Measurements from ENCODE around the gene GPR160.
A peak's percentile ranks its signal among the peaks of the same experiment; 100 is the strongest.

Gene GPR160

DNA sequence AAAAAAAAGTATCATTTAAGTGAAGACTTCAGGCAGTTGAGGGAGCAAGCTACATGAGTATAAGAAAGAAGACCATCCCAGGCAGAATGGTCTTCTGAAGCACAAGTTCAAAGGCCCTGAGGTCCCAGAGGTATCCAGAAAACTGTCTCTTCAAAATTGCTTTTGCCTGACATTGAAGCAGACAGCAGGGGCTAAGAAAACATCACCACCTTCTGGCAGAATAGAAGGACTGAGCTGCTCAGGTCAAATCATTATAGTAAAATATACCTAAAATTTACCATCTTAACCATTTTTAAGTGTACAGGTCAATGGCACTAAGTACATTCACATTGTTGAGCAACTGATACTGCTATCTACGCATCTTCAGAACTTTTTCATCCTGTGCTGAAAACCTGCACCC is 16.4 kb downstream of the GPR160 start:
- Histone ChIP-seq H3K9ac (ENCODE audit: low read depth, low read length) (no peak overlapping the region), H3K9me3 (ENCODE audit: insufficient read depth, low read depth, low read length) (no peaks in the 10 kb centered on the region), H3K27ac (ENCODE audit: low read length) (no peak overlapping the region), H3K27me3 (ENCODE audit: insufficient read depth, low read length) (no peaks in the 10 kb centered on the region), H3K36me3 (ENCODE audit: insufficient read depth, low read depth, low read length) (no peaks in the 10 kb centered on the region), H3K4me1 (ENCODE audit: insufficient read depth, low read length) (peaks cover 18% of the 10 kb centered on the region), H3K4me3 (ENCODE audit: low read length) (no peak overlapping the region)

DNA sequence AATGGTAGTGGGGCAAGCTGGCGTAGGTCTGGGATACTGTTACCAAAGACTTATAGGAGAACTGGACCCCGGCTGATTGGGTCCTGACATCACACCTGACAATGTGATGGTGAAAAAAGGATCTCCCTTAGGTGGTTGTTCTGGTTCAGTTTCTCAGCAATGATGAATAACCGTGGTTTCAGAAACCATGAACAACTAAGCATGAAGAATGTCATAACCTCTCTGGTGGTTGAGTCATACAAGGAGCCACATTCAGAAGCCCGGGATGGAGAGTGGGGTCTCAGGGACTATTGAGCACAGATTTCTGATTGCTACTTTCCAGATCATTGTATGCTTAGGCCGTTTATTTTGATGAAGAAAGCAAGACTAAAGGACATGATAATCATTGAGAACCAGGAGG is 17.4 kb downstream of the GPR160 start:
- Histone ChIP-seq H3K27ac (ENCODE audit: low read length) (no peak overlapping the region), H3K36me3 (ENCODE audit: insufficient read depth, low read depth, low read length) (no peaks in the 10 kb centered on the region), H3K4me1 (ENCODE audit: insufficient read depth, low read length) (peaks cover 23% of the 10 kb centered on the region), H3K9ac (ENCODE audit: low read depth, low read length) (no peak overlapping the region), H3K9me3 (ENCODE audit: insufficient read depth, low read depth, low read length) (no peaks in the 10 kb centered on the region), H3K4me3 (ENCODE audit: low read length) (no peak overlapping the region), H3K27me3 (ENCODE audit: insufficient read depth, low read length) (no peaks in the 10 kb centered on the region)

DNA sequence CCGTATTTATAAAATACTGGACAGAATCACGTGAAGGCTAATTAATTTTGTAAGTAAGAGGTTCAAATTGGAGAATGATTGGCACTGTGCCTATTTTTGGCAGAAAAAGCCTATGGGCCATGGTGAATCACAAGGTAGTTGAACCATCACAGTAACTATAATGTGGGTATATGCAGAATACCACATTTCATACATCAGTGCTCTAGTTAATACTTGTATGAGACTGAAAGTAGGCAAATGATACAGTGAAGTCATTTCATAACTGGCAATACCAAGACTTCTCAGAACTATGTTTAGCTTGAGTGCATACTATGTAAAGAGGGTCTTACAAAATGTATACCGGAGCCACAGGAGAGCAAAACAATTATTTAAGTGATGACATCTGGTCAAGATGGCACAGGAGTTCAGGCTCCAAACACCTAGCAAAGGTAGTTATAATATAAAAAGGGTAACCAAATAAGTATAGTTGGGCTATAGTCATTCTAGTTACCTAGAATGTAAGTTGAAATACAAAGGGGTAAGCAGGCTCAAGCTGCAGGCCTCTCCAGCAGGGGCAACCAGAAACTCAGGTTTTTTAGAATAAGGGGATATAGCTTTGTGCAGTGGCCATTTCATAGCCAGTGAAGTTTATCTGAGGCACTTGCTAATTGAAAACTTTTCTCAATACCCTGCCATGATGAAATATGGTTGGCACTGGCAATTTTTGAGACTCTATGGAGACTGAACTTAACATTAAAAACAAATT is 19.1 kb downstream of the GPR160 start:
- no peak overlapping the region for H3K27ac ChIP-seq (ENCODE audit: low read length)
- peak overlapping the region; percentile 19; the same call in 1 of the 2 replicates for H3K9ac ChIP-seq (ENCODE audit: low read depth, low read length)
- no peak overlapping the region for H3K4me3 ChIP-seq (ENCODE audit: low read length)

DNA sequence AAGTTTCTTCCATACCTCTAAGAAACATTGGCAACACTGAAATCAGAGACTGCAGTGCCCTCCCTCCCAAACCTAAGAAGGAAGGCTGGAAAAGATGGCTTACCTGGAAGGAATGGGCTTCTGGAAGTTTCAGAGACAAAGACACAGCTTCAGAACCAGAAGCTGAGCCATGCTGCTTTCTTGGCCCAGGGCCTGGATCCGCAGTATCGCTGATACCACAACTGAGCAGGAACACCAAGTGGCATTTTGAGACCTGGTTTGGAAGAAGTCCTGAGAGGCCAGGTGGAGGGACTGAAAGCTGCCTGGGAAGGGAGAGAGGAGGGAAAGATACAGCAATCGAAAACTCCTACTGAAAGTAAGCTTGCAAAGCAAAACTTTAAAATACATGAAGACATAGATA is 19.8 kb downstream of the GPR160 start:
- Histone ChIP-seq H3K36me3 (ENCODE audit: insufficient read depth, low read depth, low read length) (no peaks in the 10 kb centered on the region), H3K4me3 (ENCODE audit: low read length) (no peak overlapping the region), H3K4me1 (ENCODE audit: insufficient read depth, low read length) (peaks cover 23% of the 10 kb centered on the region), H3K27ac (ENCODE audit: low read length) (no peak overlapping the region), H3K27me3 (ENCODE audit: insufficient read depth, low read length) (no peaks in the 10 kb centered on the region), H3K9me3 (ENCODE audit: insufficient read depth, low read depth, low read length) (no peaks in the 10 kb centered on the region), H3K9ac (ENCODE audit: low read depth, low read length) (peak overlapping the region; percentile 19; the same call in 1 of the 2 replicates)

More for the DNA sequence above, 19.1 kb downstream of the GPR160 start:
- Histone ChIP-seq H3K4me1 (ENCODE audit: insufficient read depth, low read length) (peaks cover 23% of the 10 kb centered on the region), H3K27me3 (ENCODE audit: insufficient read depth, low read length) (no peaks in the 10 kb centered on the region), H3K9me3 (ENCODE audit: insufficient read depth, low read depth, low read length) (no peaks in the 10 kb centered on the region), H3K36me3 (ENCODE audit: insufficient read depth, low read depth, low read length) (no peaks in the 10 kb centered on the region)

DNA sequence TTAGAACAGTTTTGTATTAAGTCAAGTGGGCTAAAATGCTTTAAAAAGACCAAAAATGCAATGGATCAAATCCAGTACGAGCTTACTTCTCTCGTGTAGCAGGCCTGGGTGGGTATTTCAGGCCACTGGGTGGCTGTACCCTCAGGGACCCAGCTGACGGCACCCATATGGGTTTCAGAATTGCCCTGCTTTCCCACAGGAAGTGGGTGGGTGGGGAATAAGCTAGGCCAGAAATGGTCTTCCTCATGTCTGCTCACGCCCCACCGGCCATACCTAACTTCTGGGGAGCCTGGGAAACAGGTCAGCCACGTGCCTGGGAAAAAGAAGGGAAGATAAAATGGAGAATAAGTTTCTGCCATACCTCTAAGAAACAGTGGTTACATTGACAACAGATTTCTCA is 20.3 kb downstream of the GPR160 start:
- Histone ChIP-seq H3K9me3 (ENCODE audit: insufficient read depth, low read depth, low read length) (no peaks in the 10 kb centered on the region), H3K4me3 (ENCODE audit: low read length) (no peak overlapping the region), H3K27me3 (ENCODE audit: insufficient read depth, low read length) (no peaks in the 10 kb centered on the region), H3K36me3 (ENCODE audit: insufficient read depth, low read depth, low read length) (no peaks in the 10 kb centered on the region), H3K27ac (ENCODE audit: low read length) (no peak overlapping the region), H3K4me1 (ENCODE audit: insufficient read depth, low read length) (peaks cover 23% of the 10 kb centered on the region), H3K9ac (ENCODE audit: low read depth, low read length) (no peak overlapping the region; the same call in 1 of the 2 replicates)

DNA sequence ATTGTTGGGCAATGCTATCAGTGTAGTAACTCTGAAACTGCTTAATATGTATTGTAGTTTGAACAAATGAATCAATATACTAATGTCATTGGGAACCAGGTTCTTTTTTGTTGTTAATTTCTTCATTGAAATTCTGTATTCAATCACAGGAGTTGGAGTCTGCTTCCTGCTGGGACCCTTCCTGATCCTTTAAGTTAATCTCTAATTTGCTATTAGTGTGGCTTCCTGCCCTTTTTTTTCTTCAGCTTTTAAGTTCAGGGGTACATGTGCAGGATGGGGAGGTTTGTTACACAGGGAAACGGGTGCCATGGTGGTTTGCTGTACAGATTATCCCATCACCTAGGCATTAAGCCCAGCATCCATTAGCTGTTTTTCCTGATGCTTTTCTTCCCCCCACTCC is 21.7 kb downstream of the GPR160 start:
- no peak overlapping the region; the same call in 1 of the 2 replicates for H3K4me3 ChIP-seq (ENCODE audit: low read length)
- no peaks in the 10 kb centered on the region for H3K36me3 ChIP-seq (ENCODE audit: insufficient read depth, low read depth, low read length)
- peaks cover 23% of the 10 kb centered on the region for H3K4me1 ChIP-seq (ENCODE audit: insufficient read depth, low read length)
- H3K27me3 ChIP-seq (ENCODE audit: insufficient read depth, low read length), result no peaks in the 10 kb centered on the region
- H3K9me3 ChIP-seq (ENCODE audit: insufficient read depth, low read depth, low read length), result no peaks in the 10 kb centered on the region
- H3K27ac ChIP-seq (ENCODE audit: low read length), result no peak overlapping the region
- no peak overlapping the region for H3K9ac ChIP-seq (ENCODE audit: low read depth, low read length)

DNA sequence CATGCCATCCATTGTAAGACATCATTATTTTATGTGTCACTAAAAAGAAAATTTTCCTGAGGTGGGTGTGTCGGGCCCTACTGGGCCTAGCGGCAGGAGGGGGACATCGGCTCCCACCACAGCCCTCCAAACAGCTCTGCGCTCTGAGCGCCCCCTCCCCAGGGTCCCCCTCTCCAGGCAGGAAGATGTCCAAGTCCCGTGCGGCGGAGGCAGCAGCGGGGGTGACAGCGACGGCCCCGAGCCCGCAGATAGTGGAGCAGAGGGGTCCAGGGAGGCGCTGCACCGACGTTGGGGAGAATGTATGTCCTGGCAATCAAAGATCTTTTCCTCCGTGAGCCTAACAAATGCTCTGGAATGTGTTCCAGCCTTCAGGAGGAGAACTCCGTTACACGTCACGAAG is 24.3 kb downstream of the GPR160 start:
- H3K27ac ChIP-seq (ENCODE audit: low read length), result no peak overlapping the region
- no peaks in the 10 kb centered on the region for H3K36me3 ChIP-seq (ENCODE audit: insufficient read depth, low read depth, low read length)
- H3K9me3 ChIP-seq (ENCODE audit: insufficient read depth, low read depth, low read length), result no peaks in the 10 kb centered on the region
- H3K4me3 ChIP-seq (ENCODE audit: low read length), result no peak overlapping the region
- peaks cover 21% of the 10 kb centered on the region for H3K4me1 ChIP-seq (ENCODE audit: insufficient read depth, low read length)
- no peak overlapping the region for H3K9ac ChIP-seq (ENCODE audit: low read depth, low read length)
- no peaks in the 10 kb centered on the region for H3K27me3 ChIP-seq (ENCODE audit: insufficient read depth, low read length)

DNA sequence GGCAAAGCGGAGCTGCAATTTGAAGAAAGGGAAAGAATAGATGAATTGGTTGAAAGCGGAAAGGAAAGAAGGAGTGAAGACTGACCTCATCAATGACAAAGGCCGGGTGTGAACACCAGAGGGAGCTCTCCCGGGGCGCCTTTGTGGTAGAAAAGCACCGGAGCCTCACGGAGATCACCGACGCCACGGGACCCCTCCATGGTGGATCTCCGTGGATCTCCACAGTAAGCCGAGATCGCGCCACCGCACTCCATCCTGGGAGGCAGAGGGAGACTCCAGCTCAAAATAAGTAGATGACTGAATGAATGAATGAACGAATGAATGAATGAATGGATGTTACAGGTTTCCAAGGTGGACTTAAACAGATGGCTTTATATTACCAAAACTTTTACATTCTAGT is 25.0 kb downstream of the GPR160 start:
- no peaks in the 10 kb centered on the region for H3K36me3 ChIP-seq (ENCODE audit: insufficient read depth, low read depth, low read length)
- H3K9me3 ChIP-seq (ENCODE audit: insufficient read depth, low read depth, low read length), result no peaks in the 10 kb centered on the region
- H3K27ac ChIP-seq (ENCODE audit: low read length), result no peak overlapping the region
- H3K4me3 ChIP-seq (ENCODE audit: low read length), result no peak overlapping the region
- no peak overlapping the region for H3K9ac ChIP-seq (ENCODE audit: low read depth, low read length)
- H3K4me1 ChIP-seq (ENCODE audit: insufficient read depth, low read length), result peaks cover 14% of the 10 kb centered on the region
- H3K27me3 ChIP-seq (ENCODE audit: insufficient read depth, low read length), result no peaks in the 10 kb centered on the region

DNA sequence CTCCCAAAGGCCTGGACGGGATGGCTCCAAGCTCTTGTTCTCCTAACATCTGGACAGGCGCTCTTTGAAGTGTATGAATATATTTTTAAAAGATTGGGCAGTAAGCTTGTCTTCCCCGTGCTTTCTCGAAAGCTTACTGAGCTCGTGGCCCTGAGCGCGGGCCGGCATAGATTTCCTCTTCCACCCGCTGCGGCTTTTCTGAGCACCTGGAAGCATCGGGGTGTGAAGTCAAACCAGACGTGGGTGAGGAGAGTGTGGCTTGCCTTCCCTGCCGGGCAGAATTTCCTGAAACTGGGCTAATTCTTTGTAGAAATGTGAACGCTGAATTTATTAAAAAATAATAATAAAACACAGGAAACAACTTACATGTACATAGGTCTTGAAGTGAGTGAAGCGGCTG is 25.9 kb downstream of the GPR160 start:
- no peak overlapping the region for H3K9ac ChIP-seq (ENCODE audit: low read depth, low read length)
- peaks cover 8% of the 10 kb centered on the region; the same call in 1 of the 2 replicates for H3K4me1 ChIP-seq (ENCODE audit: insufficient read depth, low read length)
- no peak overlapping the region for H3K27ac ChIP-seq (ENCODE audit: low read length)
- H3K9me3 ChIP-seq (ENCODE audit: insufficient read depth, low read depth, low read length), result no peaks in the 10 kb centered on the region
- H3K4me3 ChIP-seq (ENCODE audit: low read length), result no peak overlapping the region
- no peaks in the 10 kb centered on the region for H3K27me3 ChIP-seq (ENCODE audit: insufficient read depth, low read length)
- no peaks in the 10 kb centered on the region for H3K36me3 ChIP-seq (ENCODE audit: insufficient read depth, low read depth, low read length)

DNA sequence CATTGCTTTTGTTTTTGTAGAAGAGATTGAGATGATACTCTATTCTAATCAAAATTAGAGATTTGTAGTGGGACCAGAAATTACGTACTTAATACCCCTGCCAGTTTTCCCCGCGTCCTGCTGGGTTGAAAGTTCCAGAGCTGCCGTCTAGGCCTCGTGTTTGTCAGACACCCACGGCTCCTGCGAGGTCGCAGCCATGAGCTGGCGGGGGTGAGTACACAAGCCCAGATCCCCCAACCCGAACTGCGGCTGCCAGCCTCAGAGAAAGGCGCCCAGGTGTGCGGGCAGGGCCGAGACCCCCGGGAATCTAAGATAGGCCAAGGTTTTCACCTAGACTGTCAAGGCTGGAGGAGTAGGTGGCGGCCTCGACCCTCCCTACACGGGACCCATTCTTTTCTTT is 26.3 kb downstream of the GPR160 start:
- Histone ChIP-seq H3K27ac (ENCODE audit: low read length) (no peak overlapping the region), H3K4me1 (ENCODE audit: insufficient read depth, low read length) (peaks cover 5% of the 10 kb centered on the region; the same call in 1 of the 2 replicates), H3K9me3 (ENCODE audit: insufficient read depth, low read depth, low read length) (no peaks in the 10 kb centered on the region), H3K27me3 (ENCODE audit: insufficient read depth, low read length) (no peaks in the 10 kb centered on the region), H3K36me3 (ENCODE audit: insufficient read depth, low read depth, low read length) (no peaks in the 10 kb centered on the region), H3K9ac (ENCODE audit: low read depth, low read length) (no peak overlapping the region), H3K4me3 (ENCODE audit: low read length) (no peak overlapping the region)

DNA sequence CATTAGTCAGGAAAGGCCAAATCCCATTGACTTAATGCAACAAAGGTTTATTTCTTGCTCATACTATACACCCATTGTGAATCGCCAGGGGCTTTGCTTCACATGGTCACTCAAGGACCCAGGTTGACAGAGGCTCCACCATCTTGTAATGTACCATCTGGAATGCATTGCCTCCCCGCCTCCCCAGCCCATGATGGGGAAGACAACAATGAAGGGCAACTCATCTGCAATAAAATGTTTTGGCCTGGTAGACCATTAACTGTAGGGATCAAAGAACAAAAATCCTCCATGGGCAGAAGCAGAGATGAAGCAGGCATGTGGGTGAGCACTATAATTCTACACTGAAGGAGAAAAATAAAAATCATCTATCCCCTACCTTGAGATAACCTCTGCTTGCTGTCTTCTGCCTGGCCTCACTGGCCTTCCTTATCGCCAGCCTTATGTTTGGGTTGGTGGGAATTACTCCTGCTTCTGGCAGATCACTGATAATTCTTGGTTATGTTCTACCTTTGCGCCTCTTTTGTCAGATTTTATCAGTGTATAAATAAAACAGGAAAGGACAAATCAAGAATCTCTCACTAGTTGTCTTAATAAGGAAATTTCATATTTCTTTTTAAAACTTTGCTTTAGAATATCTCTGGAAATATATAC is 37.8 kb downstream of the GPR160 start:
- Histone ChIP-seq H3K4me3 (ENCODE audit: low read length) (no peak overlapping the region), H3K36me3 (ENCODE audit: insufficient read depth, low read depth, low read length) (no peaks in the 10 kb centered on the region), H3K9ac (ENCODE audit: low read depth, low read length) (no peak overlapping the region), H3K27ac (ENCODE audit: low read length) (no peak overlapping the region), H3K27me3 (ENCODE audit: insufficient read depth, low read length) (no peaks in the 10 kb centered on the region), H3K4me1 (ENCODE audit: insufficient read depth, low read length) (no peaks in the 10 kb centered on the region), H3K9me3 (ENCODE audit: insufficient read depth, low read depth, low read length) (no peaks in the 10 kb centered on the region)

DNA sequence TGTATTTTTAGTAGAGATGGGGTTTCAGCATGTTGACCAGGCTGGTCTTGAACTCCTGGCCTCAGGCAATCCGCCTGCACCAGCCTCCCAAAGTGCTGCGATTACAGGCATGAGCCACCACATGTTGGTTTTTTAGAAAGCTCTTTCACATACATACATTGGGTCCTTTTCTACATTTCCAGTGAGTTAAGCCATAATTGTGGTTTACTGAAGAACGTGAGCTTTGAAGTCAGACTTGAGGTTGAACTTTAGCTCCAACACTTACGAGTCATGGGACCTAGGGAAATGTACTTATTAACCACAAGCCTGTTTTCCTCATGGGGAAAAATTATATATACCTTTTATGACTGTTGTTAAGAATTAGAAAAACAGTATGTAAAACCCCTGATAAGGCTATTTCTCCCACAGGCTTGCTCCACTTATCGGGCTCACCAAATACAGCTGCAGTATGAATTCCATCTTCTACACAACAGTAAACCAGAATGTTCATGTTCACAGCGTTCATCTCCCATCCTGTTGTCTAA is 39.0 kb downstream of the GPR160 start:
- Histone ChIP-seq H3K4me1 (ENCODE audit: insufficient read depth, low read length) (no peaks in the 10 kb centered on the region), H3K4me3 (ENCODE audit: low read length) (no peak overlapping the region), H3K9ac (ENCODE audit: low read depth, low read length) (no peak overlapping the region), H3K27ac (ENCODE audit: low read length) (no peak overlapping the region), H3K27me3 (ENCODE audit: insufficient read depth, low read length) (no peaks in the 10 kb centered on the region), H3K9me3 (ENCODE audit: insufficient read depth, low read depth, low read length) (no peaks in the 10 kb centered on the region), H3K36me3 (ENCODE audit: insufficient read depth, low read depth, low read length) (no peaks in the 10 kb centered on the region)

All from iPS-20b (cell line).